Islet of Langerhans (tissue), 1 donor: ENCODE results near the gene USP1.

Experiments used
- FAIRE-seq: peaks from one replicate; lab custom pipeline; 2011; peaks lifted over from hg19 to GRCh38; lab: Jason Lieb, UNC

USP1 gene

GRCh38 chr1:62436466-62437272 lies at the start of gene USP1:
TSS of gene USP1 (plus strand) at chr1:62437049. CDS start at chr1:62439868, 2,819 bp downstream.
- FAIRE-seq: peak; percentile 89

GRCh38 chr1:62389531-62389930 lies 47.3 kb upstream of the USP1 start:
- FAIRE-seq: no peak

- no peak for FAIRE-seq
These were observed 46.8 kb upstream of the USP1 start for GRCh38 chr1:62390071-62390470.

GRCh38 chr1:62391369-62391971 lies 45.4 kb upstream of the USP1 start:
- no peak for FAIRE-seq

GRCh38 chr1:62392951-62393350 lies 43.9 kb upstream of the USP1 start:
- no peak for FAIRE-seq

GRCh38 chr1:62394646-62395045 lies 42.2 kb upstream of the USP1 start:
- FAIRE-seq: no peak

- no peak for FAIRE-seq
These were observed 41.6 kb upstream of the USP1 start for GRCh38 chr1:62395291-62395690.

GRCh38 chr1:62396871-62397270 lies 40.0 kb upstream of the USP1 start:
- no peak for FAIRE-seq

- no peak for FAIRE-seq
These were observed 39.5 kb upstream of the USP1 start for GRCh38 chr1:62397301-62397700.

- no peak for FAIRE-seq
These were observed 38.5 kb upstream of the USP1 start for GRCh38 chr1:62398377-62398776.

GRCh38 chr1:62401034-62401760 lies 35.7 kb upstream of the USP1 start:
- FAIRE-seq: no peak

- FAIRE-seq: no peak
These were observed 31.6 kb upstream of the USP1 start for GRCh38 chr1:62405247-62405646.

GRCh38 chr1:62406576-62406975 lies 30.3 kb upstream of the USP1 start:
- FAIRE-seq: no peak

GRCh38 chr1:62407398-62408009 lies 29.3 kb upstream of the USP1 start:
- FAIRE-seq: peak; percentile 93

GRCh38 chr1:62415687-62416086 lies 21.2 kb upstream of the USP1 start:
- FAIRE-seq: no peak

GRCh38 chr1:62417351-62417999 lies 19.4 kb upstream of the USP1 start:
- no peak for FAIRE-seq

GRCh38 chr1:62420214-62420613 lies 16.6 kb upstream of the USP1 start:
- FAIRE-seq: no peak

GRCh38 chr1:62423580-62424242 lies 13.1 kb upstream of the USP1 start:
- FAIRE-seq: no peak

- FAIRE-seq: no peak
These were observed 12.4 kb upstream of the USP1 start for GRCh38 chr1:62424411-62424810.

- FAIRE-seq: no peak
These were observed 11.8 kb upstream of the USP1 start for GRCh38 chr1:62425041-62425440.

- FAIRE-seq: no peak
These were observed 10.6 kb upstream of the USP1 start for GRCh38 chr1:62426237-62426636.

GRCh38 chr1:62426794-62427193 lies 10.1 kb upstream of the USP1 start:
- no peak for FAIRE-seq
